Spleen (tissue), 7 donors: ENCODE results near the gene PFKP.

ENCODE experiments used
- CTCF ChIP-seq, 11 experiments: fragments of 200-600 bp in 7 of 11; fragments of 450-650 bp in 4 of 11; sonication (generic) in 4 of 11; IDR thresholded peaks in 8 of 11; conservative IDR thresholded peaks in 3 of 11; 1 replicate in 7 of 11; 2 replicates in 4 of 11; pipeline versions ENCODE4 v1.4.0 to v1.8.0; 2016 to 2021; ENCODE audit warnings: antibody characterized with exemption in 11 of 11, inconsistent platforms in 4 of 11, mild to moderate bottlenecking in 1 of 11
- POLR2A ChIP-seq, 3 donors: fragments of 450-650 bp; IDR thresholded peaks; one replicate each; pipeline ENCODE4 v1.5.1; 2017; ENCODE audit warnings: antibody characterized with exemption in 3 of 3, mild to moderate bottlenecking in 1 of 3
- POLR2AphosphoS5 ChIP-seq, 3 donors: sonication (generic); formaldehyde crosslinking; IDR thresholded peaks; one replicate each; pipeline ENCODE4 v1.5.1; 2017; ENCODE audit warnings: antibody characterized with exemption in 3 of 3
- donor health status: DM: no; HTN: no; CAD: no; lungs with moderate emphysema.
- donor health status: DM: no; HTN: no; CAD: no.
- donor health status: DM: no; HTN: no; CAD: no.

GRCh38 chr10:3150366-3150765 is 83.0 kb downstream of the PFKP start:
- TF ChIP-seq CTCF (IDR thresholded peaks at IDR 0.05 in 8 of 11, conservative IDR thresholded peaks at IDR 0.05 in 3 of 11): no peak
- TF ChIP-seq POLR2A (IDR thresholded peaks at IDR 0.05): no peak
- TF ChIP-seq POLR2AphosphoS5 (IDR thresholded peaks at IDR 0.05): no peak
